Activated CD8-positive, alpha-beta T cell treated with anti-CD3 and anti-CD28 coated beads for 36 hours (primary cell): Measurements from ENCODE around the gene SKOR1. TPM values are rescaled to one million over a fixed set of nuclear protein-coding genes. Genes with fewer than 3 reads are reported as not detected.

Experiments used
- ATAC-seq: fragments of 200-7000 bp; cut with Tn5 transposase; one replicate; pipeline ENCODE4 v1.10.0; 2021; ENCODE audit warnings: mild to moderate bottlenecking, moderate library complexity
- CTCF ChIA-PET: fragments of 350-600 bp; sonication (Branson Sonifier 250); formaldehyde crosslinking; loops from one replicate; lab custom pipeline; 2021; ENCODE audit warnings: antibody characterized with exemption; lab: Charles Lee
- POLR2A ChIA-PET: fragments of 350-600 bp; sonication (Branson Sonifier 250); formaldehyde crosslinking; loops from one replicate; lab custom pipeline; 2021; ENCODE audit warnings: antibody characterized with exemption; lab: Charles Lee
- DNase-seq: peaks from one replicate; pipeline ENCODE4 v3.0.0-alpha.2; 2020
- H3K27ac Mint-ChIP-seq: one replicate; pipeline ENCODE4 v1.8.0; 2021; ENCODE audit warnings: mild to moderate bottlenecking, mixed read lengths
- H3K27me3 Mint-ChIP-seq: one replicate; pipeline ENCODE4 v1.8.0; 2021; ENCODE audit warnings: mixed read lengths
- H3K36me3 Mint-ChIP-seq: one replicate; pipeline ENCODE4 v1.8.0; 2021; ENCODE audit warnings: low read depth, mixed read lengths
- H3K4me1 Mint-ChIP-seq: one replicate; pipeline ENCODE4 v1.8.0; 2021; ENCODE audit warnings: low read depth, mixed read lengths
- H3K4me3 Mint-ChIP-seq: one replicate; pipeline ENCODE4 v1.8.0; 2021; ENCODE audit warnings: mild to moderate bottlenecking, moderate library complexity, mixed read lengths
- H3K9me3 Mint-ChIP-seq: one replicate; pipeline ENCODE4 v1.8.0; 2021; ENCODE audit warnings: mixed read lengths
- intact Hi-C: fragments of 100-400 bp; cut with micrococcal nuclease; formaldehyde crosslinking; loops from one replicate; pipeline ENCODE4 v1.10.0; 2022
- total RNA-seq, 2 experiments: library from RNA; stranded (reverse); gene quantifications; one replicate each; pipeline ENCODE4 v1.2.3, GENCODE V29; 2021
- TF ChIP-seq, protein P1 (sequence below): fragments of 200-600 bp; IDR thresholded peaks from one replicate; pipeline ENCODE4 v1.8.0; 2022; ENCODE audit warnings: antibody characterized with exemption, mild to moderate bottlenecking

The SKOR1 gene
- total RNA-seq, 2 experiments from 2014 or later = 0.09 to 0.25 TPM

- DNase-seq = peak; percentile 83
- CTCF ChIA-PET = interaction anchor here (1.4 to 1.6 kb wide), 2 partner anchors 11 to 25 kb away, joined by 3 to 4 read pairs; no protein-coding TSS in a partner anchor
Measured at GRCh38 chr15:67794832-67795574, 30.3 kb upstream of the SKOR1 start.

GRCh38 chr15:67796196-67797127 lies 28.8 kb upstream of the SKOR1 start:
- POLR2A ChIA-PET = no interaction called here

More at GRCh38 chr15:67794832-67795574, 30.3 kb upstream of the SKOR1 start:
- ATAC-seq = peak; percentile 34
- no peaks in the 10 kb centered on the region for H3K27me3 Mint-ChIP-seq
- TF ChIP-seq, protein P1, sequence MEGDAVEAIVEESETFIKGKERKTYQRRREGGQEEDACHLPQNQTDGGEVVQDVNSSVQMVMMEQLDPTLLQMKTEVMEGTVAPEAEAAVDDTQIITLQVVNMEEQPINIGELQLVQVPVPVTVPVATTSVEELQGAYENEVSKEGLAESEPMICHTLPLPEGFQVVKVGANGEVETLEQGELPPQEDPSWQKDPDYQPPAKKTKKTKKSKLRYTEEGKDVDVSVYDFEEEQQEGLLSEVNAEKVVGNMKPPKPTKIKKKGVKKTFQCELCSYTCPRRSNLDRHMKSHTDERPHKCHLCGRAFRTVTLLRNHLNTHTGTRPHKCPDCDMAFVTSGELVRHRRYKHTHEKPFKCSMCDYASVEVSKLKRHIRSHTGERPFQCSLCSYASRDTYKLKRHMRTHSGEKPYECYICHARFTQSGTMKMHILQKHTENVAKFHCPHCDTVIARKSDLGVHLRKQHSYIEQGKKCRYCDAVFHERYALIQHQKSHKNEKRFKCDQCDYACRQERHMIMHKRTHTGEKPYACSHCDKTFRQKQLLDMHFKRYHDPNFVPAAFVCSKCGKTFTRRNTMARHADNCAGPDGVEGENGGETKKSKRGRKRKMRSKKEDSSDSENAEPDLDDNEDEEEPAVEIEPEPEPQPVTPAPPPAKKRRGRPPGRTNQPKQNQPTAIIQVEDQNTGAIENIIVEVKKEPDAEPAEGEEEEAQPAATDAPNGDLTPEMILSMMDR = no peak
- H3K4me3 Mint-ChIP-seq = no peak overlapping the region
- peaks cover 28% of the 10 kb centered on the region for H3K36me3 Mint-ChIP-seq
- H3K27ac Mint-ChIP-seq = no peak overlapping the region
- H3K9me3 Mint-ChIP-seq = peaks cover 17% of the 10 kb centered on the region
- POLR2A ChIA-PET = interaction anchor here (0.6 kb wide), 2 partner anchors 11 to 559 kb away, joined by 3 read pairs; no protein-coding TSS in a partner anchor
- peaks cover 7% of the 10 kb centered on the region for H3K4me1 Mint-ChIP-seq
- intact Hi-C loops = no loop called here

GRCh38 chr15:67799801-67800205 lies 25.5 kb upstream of the SKOR1 start:
- TF ChIP-seq, protein P1 = no peak
- H3K27ac Mint-ChIP-seq = no peak overlapping the region
- no peak overlapping the region for H3K4me3 Mint-ChIP-seq
- peaks cover 3% of the 10 kb centered on the region for H3K4me1 Mint-ChIP-seq
- DNase-seq (no peak), ATAC-seq (no peak)
- CTCF ChIA-PET = no interaction called here
- intact Hi-C loops = no loop called here
- H3K36me3 Mint-ChIP-seq = peaks cover 13% of the 10 kb centered on the region
- H3K9me3 Mint-ChIP-seq = peaks cover 11% of the 10 kb centered on the region
- POLR2A ChIA-PET = no interaction called here
- no peaks in the 10 kb centered on the region for H3K27me3 Mint-ChIP-seq

More at GRCh38 chr15:67796196-67797127, 28.8 kb upstream of the SKOR1 start:
- no peak for ATAC-seq
- peaks cover 7% of the 10 kb centered on the region for H3K4me1 Mint-ChIP-seq
- CTCF ChIA-PET = interaction anchor here (1.0 to 1.6 kb wide), 3 partner anchors 9 to 26 kb away, joined by 3 to 4 read pairs (median 3); no protein-coding TSS in a partner anchor
- H3K36me3 Mint-ChIP-seq = peaks cover 28% of the 10 kb centered on the region
- no peak overlapping the region for H3K27ac Mint-ChIP-seq
- no peak overlapping the region for H3K4me3 Mint-ChIP-seq
- peaks cover 17% of the 10 kb centered on the region for H3K9me3 Mint-ChIP-seq
- TF ChIP-seq, protein P1 = no peak
- DNase-seq = no peak
- no peaks in the 10 kb centered on the region for H3K27me3 Mint-ChIP-seq
- intact Hi-C loops = no loop called here

- Mint-ChIP-seq H3K36me3 (peaks cover 2% of the 10 kb centered on the region), H3K4me1 (no peaks in the 10 kb centered on the region), H3K27ac (no peak overlapping the region), H3K4me3 (no peak overlapping the region), H3K9me3 (peaks cover under 1% of the 10 kb centered on the region), H3K27me3 (no peaks in the 10 kb centered on the region)
- CTCF ChIA-PET = no interaction called here
- intact Hi-C loops = no loop called here
- DNase-seq (no peak), ATAC-seq (no peak)
- POLR2A ChIA-PET = no interaction called here
- TF ChIP-seq, protein P1 = no peak
Measured at GRCh38 chr15:67801142-67801541, 24.2 kb upstream of the SKOR1 start.
